Cardiac fibroblast (primary cell): ENCODE data around the gene MAN2A2.
A peak's percentile ranks its signal among the peaks of the same experiment; 100 is the strongest.

Experiments
- DNase-seq, 2 donors: peaks; one replicate each; pipeline versions ENCODE4 v3.0.0 to v3.0.0-alpha.2; 2010; ENCODE audit warnings: low read depth in 2 of 2
- H3K4me3 ChIP-seq, 2 donors: replicated peaks in 1 of 2; 1 replicate in 1 of 2; 2 replicates in 1 of 2; pipeline ENCODE4 v1.5.1; 2011; ENCODE audit warnings: low read depth in 2 of 2, low read length in 2 of 2, mild to moderate bottlenecking in 2 of 2, moderate library complexity in 1 of 2
- CTCF ChIP-seq: IDR thresholded peaks from one replicate; pipeline ENCODE4 v1.5.1; 2011; ENCODE audit warnings: low read depth, mild to moderate bottlenecking, low read length, inconsistent platforms

The MAN2A2 gene

DNA sequence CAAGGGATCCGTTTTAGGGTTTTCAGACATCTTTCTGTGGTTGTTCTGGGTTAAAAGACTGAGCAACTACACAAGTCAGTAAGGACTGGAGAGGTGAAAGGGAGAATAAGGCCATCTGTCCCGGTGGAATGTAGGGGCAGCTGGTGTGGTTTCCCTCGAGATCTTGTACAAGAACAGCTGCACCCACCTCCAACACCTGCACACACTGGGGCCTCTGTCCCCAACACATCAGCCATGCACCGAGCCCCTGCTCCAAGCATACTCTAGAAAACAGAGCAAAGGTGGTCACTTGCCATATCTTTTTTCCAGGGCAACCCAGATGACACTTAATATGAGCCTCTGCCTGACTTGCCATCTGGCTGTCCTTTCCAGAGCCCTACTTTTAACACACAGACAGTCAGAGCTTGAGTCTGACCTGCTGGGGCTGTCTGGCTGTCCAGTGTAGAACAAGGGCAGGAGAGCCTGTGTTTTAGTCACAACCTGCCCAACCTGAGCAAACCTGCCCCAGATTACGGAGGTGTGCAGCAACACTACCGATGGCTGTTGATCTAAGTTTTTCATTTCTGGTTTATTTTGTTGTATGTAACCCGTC, 12.2 kb downstream of the MAN2A2 start:
- no peak for TF ChIP-seq CTCF
- no peak overlapping the region for H3K4me3 ChIP-seq
- DNase-seq: no peak

GRCh38 chr15:90915808-90916440, 12.8 kb downstream of the MAN2A2 start:
- H3K4me3 ChIP-seq: no peak overlapping the region
- peak in 1 of 2 donors; percentile 6 for DNase-seq
- no peak for TF ChIP-seq CTCF

DNA sequence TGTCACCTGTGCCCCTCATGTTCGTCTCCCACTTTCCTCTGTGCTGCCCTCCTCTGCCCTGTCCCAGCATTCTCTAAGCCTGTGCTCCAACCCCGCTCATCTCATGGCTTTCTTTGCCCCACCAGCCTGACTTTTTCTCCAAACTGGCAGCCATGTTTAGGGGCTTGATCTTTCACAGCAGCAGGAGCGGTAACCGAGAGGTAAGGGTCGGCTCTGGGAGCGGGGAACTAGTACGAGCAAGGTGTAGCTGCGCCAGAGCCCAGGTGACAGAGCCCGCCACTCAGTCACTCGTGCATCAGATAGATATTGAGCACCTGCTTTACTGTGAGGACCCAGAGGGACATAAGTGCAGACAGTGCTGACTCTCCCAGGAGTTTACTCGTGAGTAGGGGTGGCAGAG, 13.4 kb downstream of the MAN2A2 start:
- DNase-seq: no peak
- H3K4me3 ChIP-seq: no peak overlapping the region
- no peak for TF ChIP-seq CTCF

GRCh38 chr15:90917569-90917968, 14.5 kb downstream of the MAN2A2 start:
- no peak for DNase-seq
- TF ChIP-seq CTCF: no peak
- H3K4me3 ChIP-seq: no peak overlapping the region

DNA sequence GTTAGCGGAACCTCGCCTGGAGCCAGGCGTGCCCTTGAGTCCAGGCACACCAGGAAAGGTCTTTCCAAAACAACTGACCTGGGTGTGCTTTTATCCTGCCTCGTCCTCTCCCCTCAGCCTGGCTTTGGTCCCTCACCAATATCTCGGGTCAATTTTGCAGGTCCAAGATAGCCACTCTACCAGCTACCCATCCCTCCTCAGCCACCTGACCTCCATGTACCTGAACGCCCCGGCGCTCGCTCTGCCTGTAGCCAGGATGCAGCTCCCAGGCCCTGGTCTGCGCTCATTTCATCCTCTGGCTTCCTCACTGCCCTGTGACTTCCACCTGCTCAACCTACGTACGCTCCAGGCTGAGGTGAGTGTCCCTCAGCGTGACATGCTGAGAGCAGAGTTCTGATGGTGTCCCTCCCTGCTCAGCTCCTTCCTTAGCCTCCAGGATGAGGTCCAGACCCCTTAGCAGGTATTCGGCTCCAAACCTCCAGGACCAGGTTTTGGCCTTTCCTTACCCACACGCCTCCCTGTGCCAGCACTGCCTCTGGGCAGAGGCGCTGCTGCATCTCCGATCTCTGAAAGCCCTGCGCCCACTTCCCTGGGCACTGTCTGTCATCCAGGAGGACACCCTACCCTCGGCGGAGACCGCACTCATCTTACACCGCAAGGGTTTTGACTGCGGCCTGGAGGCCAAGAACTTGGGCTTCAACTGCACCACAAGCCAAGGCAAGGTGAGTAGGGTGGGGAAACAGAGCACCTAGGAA, 15.1 kb downstream of the MAN2A2 start:
- no peak overlapping the region for H3K4me3 ChIP-seq
- DNase-seq: no peak
- TF ChIP-seq CTCF: no peak

- DNase-seq: no peak
- no peak overlapping the region for H3K4me3 ChIP-seq
- no peak for TF ChIP-seq CTCF
These were observed 15.7 kb downstream of the MAN2A2 start for GRCh38 chr15:90918835-90919234.
